ENCODE data around the gene PPM1D.
"Not testable (repeated sequence)": the region's sequence is repeated elsewhere in the genome, so short reads cannot be mapped to it uniquely, and the experiment has no call there.

The PPM1D gene

GRCh38 chr17:60594734-60595133, 5.3 kb upstream of the PPM1D start:
- DNase-seq: no peak

GRCh38 chr17:60597297-60597696, 2.7 kb upstream of the PPM1D start:
- no peak for DNase-seq

GRCh38 chr17:60598001-60598736, 1.8 kb upstream of the PPM1D start:
- no peak for DNase-seq

- DNase-seq: no peak
Observed at GRCh38 chr17:60599220-60599619, 773 bp upstream of the PPM1D start.

- DNase-seq: peak; percentile 43
Observed at GRCh38 chr17:60600490-60601446, 775 bp downstream of the PPM1D start.

GRCh38 chr17:60601447-60602384, 1.7 kb downstream of the PPM1D start:
- DNase-seq: no peak

GRCh38 chr17:60602385-60602742, 2.4 kb downstream of the PPM1D start:
- no peak for DNase-seq

- no peak for DNase-seq
Observed at GRCh38 chr17:60602871-60603270, 2.9 kb downstream of the PPM1D start.

GRCh38 chr17:60603477-60603876, 3.5 kb downstream of the PPM1D start:
- not testable (repeated sequence) for DNase-seq

GRCh38 chr17:60604686-60605334, 4.8 kb downstream of the PPM1D start:
- DNase-seq: no peak

GRCh38 chr17:60606036-60606435, 6.0 kb downstream of the PPM1D start:
- no peak for DNase-seq

GRCh38 chr17:60610473-60610872, 10.5 kb downstream of the PPM1D start:
- no peak for DNase-seq

GRCh38 chr17:60611321-60611720, 11.3 kb downstream of the PPM1D start:
- DNase-seq: not testable (repeated sequence)

GRCh38 chr17:60613325-60613724, 13.3 kb downstream of the PPM1D start:
- no peak for DNase-seq

GRCh38 chr17:60613796-60614195, 13.8 kb downstream of the PPM1D start:
- DNase-seq: not testable (repeated sequence)

GRCh38 chr17:60614247-60614646, 14.3 kb downstream of the PPM1D start:
- DNase-seq: not testable (repeated sequence)

- no peak for DNase-seq
Observed at GRCh38 chr17:60615108-60615507, 15.1 kb downstream of the PPM1D start.

- no peak for DNase-seq
Observed at GRCh38 chr17:60615840-60616239, 15.8 kb downstream of the PPM1D start.

GRCh38 chr17:60618080-60618479, 18.1 kb downstream of the PPM1D start:
- DNase-seq: no peak

GRCh38 chr17:60618854-60619526, 19.0 kb downstream of the PPM1D start:
- no peak for DNase-seq

GRCh38 chr17:60622961-60623360, 23.0 kb downstream of the PPM1D start:
- no peak for DNase-seq

- DNase-seq: no peak
Observed at GRCh38 chr17:60623415-60623814, 23.4 kb downstream of the PPM1D start.

Data from NK-92 treated with Interleukin-12 subunit alpha and Interleukin-12 subunit beta, amount 100 ng/mL, for 24 hours (cell line).